ENCODE results near the gene TMSB15C. TPM values are rescaled to one million over a fixed set of nuclear protein-coding genes. Genes with fewer than 3 reads are reported as not detected.
"Not testable (repeated sequence)": the region's sequence is repeated elsewhere in the genome, so short reads cannot be mapped to it uniquely, and the experiment has no call there.

Gene TMSB15C
- 1 to 10 TPM; 2.0 to 5.0 TPM for total RNA-seq

- ATAC-seq, result peak; percentile 90 to 95
- H3K36me3 Mint-ChIP-seq; H3K4me3 Mint-ChIP-seq; H3K27me3 Mint-ChIP-seq; H3K9me3 Mint-ChIP-seq; DNase-seq (ENCODE audit: low spot score); H3K4me1 Mint-ChIP-seq (ENCODE audit: low read depth in 2 of 2); H3K27ac Mint-ChIP-seq: not testable (repeated sequence)
These were observed at the start of gene TMSB15C for GRCh38 chrX:104075778-104076445. TSS of gene TMSB15C (minus strand) at chrX:104076236.

GRCh38 chrX:104122829-104123228 lies 46.8 kb upstream of the TMSB15C start:
- DNase-seq (ENCODE audit: low spot score), result no peak
- H3K27ac Mint-ChIP-seq, result peak overlapping the region; percentile 40 to 65

GRCh38 chrX:104118765-104119164 lies 42.7 kb upstream of the TMSB15C start:
- Mint-ChIP-seq H3K4me3 (no peak overlapping the region), H3K9me3 (no peaks in the 10 kb centered on the region), H3K27me3 (peaks cover 0 to 5% of the 10 kb centered on the region in 2 donors), H3K4me1 (ENCODE audit: low read depth in 2 of 2) (peaks cover 25 to 36% of the 10 kb centered on the region in 2 donors), H3K36me3 (no peaks in the 10 kb centered on the region), H3K27ac (peak overlapping the region; percentile 19 to 72)
- ATAC-seq (no peak), DNase-seq (ENCODE audit: low spot score) (no peak)

More at GRCh38 chrX:104122829-104123228, 46.8 kb upstream of the TMSB15C start:
- peak; percentile 72 to 86 for ATAC-seq
- Mint-ChIP-seq H3K36me3 (no peaks in the 10 kb centered on the region), H3K4me1 (ENCODE audit: low read depth in 2 of 2) (peaks cover 21 to 23% of the 10 kb centered on the region in 2 donors), H3K27me3 (peaks cover 0 to 2% of the 10 kb centered on the region in 2 donors), H3K4me3 (peak overlapping the region; percentile 34), H3K9me3 (no peaks in the 10 kb centered on the region)

GRCh38 chrX:104117759-104118158 lies 41.7 kb upstream of the TMSB15C start:
- H3K27me3 Mint-ChIP-seq, result peaks cover 0 to 5% of the 10 kb centered on the region in 2 donors
- DNase-seq (ENCODE audit: low spot score), result no peak
- no peaks in the 10 kb centered on the region for H3K36me3 Mint-ChIP-seq
- no peaks in the 10 kb centered on the region for H3K9me3 Mint-ChIP-seq
- H3K27ac Mint-ChIP-seq, result peak overlapping the region; percentile 72 to 84
- H3K4me3 Mint-ChIP-seq, result peak overlapping the region; percentile 71
- peak; percentile 60 to 66 for ATAC-seq
- peaks cover 23 to 32% of the 10 kb centered on the region in 2 donors for H3K4me1 Mint-ChIP-seq (ENCODE audit: low read depth in 2 of 2)

- peaks cover 41 to 47% of the 10 kb centered on the region in 2 donors for H3K4me1 Mint-ChIP-seq (ENCODE audit: low read depth in 2 of 2)
- peak overlapping the region; percentile 90 for H3K4me3 Mint-ChIP-seq
- peak overlapping the region; percentile 76 to 82 for H3K27ac Mint-ChIP-seq
- ATAC-seq (peak in 1 of 2 donors; percentile 43), DNase-seq (ENCODE audit: low spot score) (no peak)
- no peaks in the 10 kb centered on the region for H3K36me3 Mint-ChIP-seq
- no peaks in the 10 kb centered on the region for H3K9me3 Mint-ChIP-seq
- H3K27me3 Mint-ChIP-seq, result peaks cover 0 to 3% of the 10 kb centered on the region in 2 donors
These were observed 37.4 kb upstream of the TMSB15C start for GRCh38 chrX:104113222-104113965.

- H3K4me1 Mint-ChIP-seq (ENCODE audit: low read depth in 2 of 2), result peaks cover 38 to 40% of the 10 kb centered on the region in 2 donors
These were observed 36.4 kb upstream of the TMSB15C start, which contains the start of gene ZCCHC18 for GRCh38 chrX:104112326-104112951. TSS of gene ZCCHC18 (plus strand) at chrX:104112523. CDS start at chrX:104114112, 1,589 bp downstream.

GRCh38 chrX:104110491-104111240 lies 34.6 kb upstream of the TMSB15C start:
- H3K36me3 Mint-ChIP-seq; DNase-seq (ENCODE audit: low spot score): not testable (repeated sequence)
- H3K4me3 Mint-ChIP-seq, result peak overlapping the region; percentile 90

More at GRCh38 chrX:104112326-104112951, 36.4 kb upstream of the TMSB15C start, which contains the start of gene ZCCHC18:
- ATAC-seq (peak; percentile 81 to 86), DNase-seq (ENCODE audit: low spot score) (peak; percentile 67)
- Mint-ChIP-seq H3K4me3 (peak within 1 kb of the TSS; percentile 90), H3K27ac (peak within 1 kb of the TSS; percentile 76 to 82), H3K36me3 (no peaks in the 10 kb centered on the region), H3K9me3 (no peaks in the 10 kb centered on the region), H3K27me3 (peaks cover 0 to 2% of the 10 kb centered on the region in 2 donors)

GRCh38 chrX:104108955-104109354 lies 32.9 kb upstream of the TMSB15C start:
- Mint-ChIP-seq H3K4me1 (ENCODE audit: low read depth in 2 of 2) (peaks cover 33 to 41% of the 10 kb centered on the region in 2 donors), H3K27ac (peak overlapping the region in 1 of 2 donors; percentile 58), H3K36me3 (no peaks in the 10 kb centered on the region), H3K9me3 (no peaks in the 10 kb centered on the region), H3K27me3 (peaks cover 0 to 3% of the 10 kb centered on the region in 2 donors), H3K4me3 (peak overlapping the region; percentile 90)
- peak; percentile 54 to 67 for ATAC-seq
- DNase-seq (ENCODE audit: low spot score), result no peak

More at GRCh38 chrX:104110491-104111240, 34.6 kb upstream of the TMSB15C start:
- Mint-ChIP-seq H3K4me1 (ENCODE audit: low read depth in 2 of 2) (peaks cover 33 to 41% of the 10 kb centered on the region in 2 donors), H3K27ac (peak overlapping the region; percentile 61 to 74)
- not testable (repeated sequence) for H3K9me3 Mint-ChIP-seq, H3K27me3 Mint-ChIP-seq
- ATAC-seq, result peak in 1 of 2 donors; percentile 55

GRCh38 chrX:104105330-104106262 lies 29.6 kb upstream of the TMSB15C start:
- H3K9me3 Mint-ChIP-seq, result no peaks in the 10 kb centered on the region
- ATAC-seq, result no peak
- peaks cover 0 to 5% of the 10 kb centered on the region in 2 donors for H3K27me3 Mint-ChIP-seq
- H3K4me1 Mint-ChIP-seq (ENCODE audit: low read depth in 2 of 2), result peaks cover 21 to 22% of the 10 kb centered on the region in 2 donors
- no peaks in the 10 kb centered on the region for H3K36me3 Mint-ChIP-seq
- H3K27ac Mint-ChIP-seq, result no peak overlapping the region
- no peak for DNase-seq (ENCODE audit: low spot score)
- no peak overlapping the region for H3K4me3 Mint-ChIP-seq

GRCh38 chrX:104104676-104105075 lies 28.6 kb upstream of the TMSB15C start:
- no peaks in the 10 kb centered on the region for H3K9me3 Mint-ChIP-seq
- peaks cover 0 to 5% of the 10 kb centered on the region in 2 donors for H3K27me3 Mint-ChIP-seq
- no peaks in the 10 kb centered on the region for H3K36me3 Mint-ChIP-seq
- no peak for ATAC-seq
- no peak overlapping the region for H3K27ac Mint-ChIP-seq
- H3K4me1 Mint-ChIP-seq (ENCODE audit: low read depth in 2 of 2), result peaks cover 13 to 15% of the 10 kb centered on the region in 2 donors
- no peak overlapping the region for H3K4me3 Mint-ChIP-seq
- DNase-seq (ENCODE audit: low spot score), result no peak

- Mint-ChIP-seq H3K27ac (no peak overlapping the region), H3K36me3 (no peaks in the 10 kb centered on the region), H3K27me3 (peaks cover 0 to 6% of the 10 kb centered on the region in 2 donors), H3K9me3 (no peaks in the 10 kb centered on the region), H3K4me3 (no peak overlapping the region), H3K4me1 (ENCODE audit: low read depth in 2 of 2) (peaks cover 7 to 12% of the 10 kb centered on the region in 2 donors)
- DNase-seq (ENCODE audit: low spot score) (no peak), ATAC-seq (no peak)
These were observed 22.9 kb upstream of the TMSB15C start for GRCh38 chrX:104098919-104099318.

GRCh38 chrX:104098151-104098808 lies 22.2 kb upstream of the TMSB15C start:
- H3K36me3 Mint-ChIP-seq, result no peaks in the 10 kb centered on the region
- H3K27ac Mint-ChIP-seq, result no peak overlapping the region
- ATAC-seq, result peak in 1 of 2 donors; percentile 68
- no peaks in the 10 kb centered on the region for H3K9me3 Mint-ChIP-seq
- peak overlapping the region; percentile 15 for H3K4me3 Mint-ChIP-seq
- H3K4me1 Mint-ChIP-seq (ENCODE audit: low read depth in 2 of 2), result peaks cover 7 to 12% of the 10 kb centered on the region in 2 donors
- DNase-seq (ENCODE audit: low spot score), result peak; percentile 69
- peaks cover 0 to 6% of the 10 kb centered on the region in 2 donors for H3K27me3 Mint-ChIP-seq
